HG02870 (cell line): ENCODE measurements around the gene OTC.

ENCODE experiments used
- ATAC-seq: cut with Tn5 transposase; IDR thresholded peaks from one replicate; pipeline ENCODE4 v1.9.1; 2021; ENCODE audit warnings: mild to moderate bottlenecking, moderate library complexity; ENCODE audit not compliant: unreplicated experiment

OTC gene

DNA sequence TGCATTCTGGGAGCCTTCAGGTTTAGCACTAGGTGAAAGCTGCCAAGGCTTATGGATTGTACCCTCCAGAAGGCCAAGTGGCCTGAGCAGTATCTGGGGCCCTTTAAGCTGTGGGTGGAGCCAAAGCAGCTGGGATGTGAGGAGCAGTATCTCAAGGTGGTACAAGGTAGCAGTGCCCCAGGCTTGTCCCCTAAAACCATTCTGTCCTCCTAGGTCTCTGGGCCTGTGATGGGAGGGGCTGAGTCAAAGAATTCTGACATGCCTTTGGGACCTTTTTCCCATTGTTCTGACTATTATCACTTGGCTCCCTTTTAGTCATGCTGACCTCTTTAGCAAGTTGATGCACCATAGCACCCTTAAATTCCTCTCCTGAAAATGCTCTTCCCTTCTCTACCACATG, 109.9 kb downstream of the OTC start:
- no peak for ATAC-seq

GRCh38 chrX:38465686-38466085, 113.3 kb downstream of the OTC start:
- ATAC-seq: no peak

DNA sequence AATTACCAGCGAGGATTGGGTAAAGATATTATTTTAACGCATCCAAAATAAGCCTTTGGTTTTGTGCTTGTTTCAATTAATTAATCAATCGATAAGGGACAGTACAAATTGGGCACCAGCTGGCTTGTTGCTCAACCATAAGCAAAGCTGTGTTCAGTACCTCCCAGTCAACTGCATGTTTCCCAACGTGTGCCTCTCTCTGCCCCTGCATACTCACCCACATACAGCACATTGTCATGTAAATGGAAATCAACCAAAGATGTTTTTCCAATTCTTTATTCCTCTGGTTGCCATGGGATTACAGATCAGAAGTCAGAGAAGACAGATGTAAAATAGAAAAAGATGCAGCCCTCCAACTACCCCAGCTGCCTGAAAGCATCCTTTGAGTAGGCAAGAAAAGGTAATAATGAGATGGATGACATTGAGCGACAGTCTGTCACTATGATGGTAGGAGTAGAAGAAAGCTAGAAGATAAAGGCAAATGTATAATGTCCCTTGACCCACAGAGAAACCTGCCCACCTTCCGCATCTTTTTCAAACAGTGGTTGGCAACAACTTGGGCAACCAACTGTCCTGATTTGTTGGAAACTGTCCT, 116.3 kb downstream of the OTC start:
- no peak for ATAC-seq
